ENCODE data around the gene SSC5D.

Gene SSC5D

GRCh38 chr19:55567708-55568328, 79.6 kb downstream of the SSC5D start:
- DNase-seq: no peak
